ENCODE measurements around the gene DUSP8.

Gene DUSP8

GRCh38 chr11:1504581-1505290 lies 67.3 kb downstream of the DUSP8 start:
- H3K9me3 ChIP-seq (ENCODE audit: control insufficient read depth, insufficient read depth, low read depth, low read length), result no peaks in the 10 kb centered on the region
- ChIA-PET POLR2A (no interaction called here), CTCF (interaction anchor here (2.7 kb wide), 1 partner anchor 11 kb away, joined by 17 read pairs; no protein-coding TSS in a partner anchor)
- no peaks in the 10 kb centered on the region for H3K36me3 ChIP-seq (ENCODE audit: control insufficient read depth in 2 of 2, insufficient read depth in 1 of 2, low read length in 2 of 2)
- TF ChIP-seq ZNF121 (tag by site-specific recombination; IDR thresholded peaks at IDR 0.05) (no peak), ZNF133 (tag by site-specific recombination; IDR thresholded peaks at IDR 0.05) (no peak), KLF9 (tag by site-specific recombination; IDR thresholded peaks at IDR 0.05; ENCODE audit: low read depth) (no peak), ZNF155 (tag by site-specific recombination; IDR thresholded peaks at IDR 0.05) (no peak), ZNF747 (tag by site-specific recombination; IDR thresholded peaks at IDR 0.05) (no peak), ZNF585B (tag by site-specific recombination; IDR thresholded peaks at IDR 0.05) (no peak), ZNF560 (tag by site-specific recombination; IDR thresholded peaks at IDR 0.05; ENCODE audit: borderline replicate concordance) (no peak), ZNF530 (tag by site-specific recombination; IDR thresholded peaks at IDR 0.05; ENCODE audit: low read depth) (no peak), REST (tag by site-specific recombination; IDR thresholded peaks at IDR 0.05) (no peak), INSM2 (tag by site-specific recombination; IDR thresholded peaks at IDR 0.05) (no peak), EGR2 (tag by site-specific recombination; IDR thresholded peaks at IDR 0.05; ENCODE audit: low read depth) (no peak), ZNF549 (tag by site-specific recombination; IDR thresholded peaks at IDR 0.05) (no peak), OSR2 (tag by site-specific recombination; IDR thresholded peaks at IDR 0.05) (no peak)
- TF ChIP-seq, protein P1, sequence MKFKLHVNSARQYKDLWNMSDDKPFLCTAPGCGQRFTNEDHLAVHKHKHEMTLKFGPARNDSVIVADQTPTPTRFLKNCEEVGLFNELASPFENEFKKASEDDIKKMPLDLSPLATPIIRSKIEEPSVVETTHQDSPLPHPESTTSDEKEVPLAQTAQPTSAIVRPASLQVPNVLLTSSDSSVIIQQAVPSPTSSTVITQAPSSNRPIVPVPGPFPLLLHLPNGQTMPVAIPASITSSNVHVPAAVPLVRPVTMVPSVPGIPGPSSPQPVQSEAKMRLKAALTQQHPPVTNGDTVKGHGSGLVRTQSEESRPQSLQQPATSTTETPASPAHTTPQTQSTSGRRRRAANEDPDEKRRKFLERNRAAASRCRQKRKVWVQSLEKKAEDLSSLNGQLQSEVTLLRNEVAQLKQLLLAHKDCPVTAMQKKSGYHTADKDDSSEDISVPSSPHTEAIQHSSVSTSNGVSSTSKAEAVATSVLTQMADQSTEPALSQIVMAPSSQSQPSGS (tag by site-specific recombination; IDR thresholded peaks at IDR 0.05; ENCODE audit: low read depth), result no peak
- no peaks in the 10 kb centered on the region for H3K4me1 ChIP-seq (ENCODE audit: control insufficient read depth, insufficient read depth, low read length)
- no peak overlapping the region for H3K27ac ChIP-seq (ENCODE audit: extremely low read depth, low read depth, low read length)
- no peak overlapping the region for H3K4me3 ChIP-seq (ENCODE audit: low read depth, low read length)

- H3K27ac ChIP-seq (ENCODE audit: extremely low read depth, low read depth, low read length), result no peak overlapping the region
- H3K9me3 ChIP-seq (ENCODE audit: control insufficient read depth, insufficient read depth, low read depth, low read length), result no peaks in the 10 kb centered on the region
- TF ChIP-seq ZNF24 (tag by site-specific recombination; IDR thresholded peaks at IDR 0.05), result no peak
- TF ChIP-seq GLIS2 (tag by site-specific recombination; IDR thresholded peaks at IDR 0.05), result peak; percentile 30; the same call in 1 of the 2 replicates
- TF ChIP-seq ZFP41 (tag by site-specific recombination; IDR thresholded peaks at IDR 0.05; ENCODE audit: borderline replicate concordance), result no peak
- no peak for TF ChIP-seq ZNF660 (tag by site-specific recombination; IDR thresholded peaks at IDR 0.05)
- peak; percentile 36 for TF ChIP-seq GLIS1 (tag by site-specific recombination; IDR thresholded peaks at IDR 0.05)
- peak; percentile 23; the same call in 1 of the 2 replicates for TF ChIP-seq ZFHX2 (tag by site-specific recombination; conservative IDR thresholded peaks at IDR 0.05)
- POLR2A ChIA-PET, result no interaction called here
- H3K4me1 ChIP-seq (ENCODE audit: control insufficient read depth, insufficient read depth, low read length), result no peaks in the 10 kb centered on the region
- CTCF ChIA-PET, result no interaction called here
- H3K4me3 ChIP-seq (ENCODE audit: low read depth, low read length), result no peak overlapping the region
- peaks cover 0 to 4% of the 10 kb centered on the region in 2 experiments; a peak in 1 of 3 replicates for H3K36me3 ChIP-seq (ENCODE audit: control insufficient read depth in 2 of 2, insufficient read depth in 1 of 2, low read length in 2 of 2)
Observed at GRCh38 chr11:1504138-1504537, 67.9 kb downstream of the DUSP8 start.
